ENCODE data around the gene CYBA.

CYBA gene

GRCh38 chr16:88642881-88643643 lies 7.8 kb downstream of the CYBA start:
- no peak for DNase-seq

GRCh38 chr16:88640498-88641247 lies 10.2 kb downstream of the CYBA start:
- no peak for DNase-seq

GRCh38 chr16:88640039-88640495 lies 10.8 kb downstream of the CYBA start:
- DNase-seq: no peak

GRCh38 chr16:88639231-88640038 lies 11.4 kb downstream of the CYBA start:
- no peak for DNase-seq

- DNase-seq: no peak
Measured at GRCh38 chr16:88638323-88639230, 12.3 kb downstream of the CYBA start, which contains the start of gene IL17C. TSS of gene IL17C (plus strand) at chr16:88638572. CDS start at chr16:88638642, 70 bp downstream.

- no peak for DNase-seq
Measured at GRCh38 chr16:88636488-88637265, 14.2 kb downstream of the CYBA start.

- no peak for DNase-seq
Measured at GRCh38 chr16:88635671-88636319, 15.1 kb downstream of the CYBA start.

- DNase-seq: no peak
Measured at GRCh38 chr16:88634994-88635670, 15.7 kb downstream of the CYBA start.

- DNase-seq: peak; percentile 73
Measured at GRCh38 chr16:88634141-88634993, 16.5 kb downstream of the CYBA start.

GRCh38 chr16:88633684-88634140 lies 17.1 kb downstream of the CYBA start:
- peak; percentile 59 for DNase-seq

GRCh38 chr16:88632587-88632930 lies 18.3 kb downstream of the CYBA start:
- no peak for DNase-seq

GRCh38 chr16:88631920-88632586 lies 18.8 kb downstream of the CYBA start:
- DNase-seq: no peak

GRCh38 chr16:88631384-88631783 lies 19.5 kb downstream of the CYBA start:
- DNase-seq: no peak

- no peak for DNase-seq
Measured at GRCh38 chr16:88630941-88631340, 19.9 kb downstream of the CYBA start.

GRCh38 chr16:88630433-88630832 lies 20.4 kb downstream of the CYBA start:
- no peak for DNase-seq

- no peak for DNase-seq
Measured at GRCh38 chr16:88629835-88630234, 21.0 kb downstream of the CYBA start.

GRCh38 chr16:88628512-88628974 lies 22.3 kb downstream of the CYBA start:
- DNase-seq: no peak
